Camera-type eye (tissue), 1 donor: Measurements from ENCODE around the gene TTLL3. TPM values are rescaled to one million over a fixed set of nuclear protein-coding genes. Genes with fewer than 3 reads are reported as not detected.

ENCODE experiments used
- total RNA-seq: library from RNA; depleted of rRNA; stranded (reverse); fragments of >200 nt; gene quantifications from one replicate; pipeline ENCODE4 v1.2.3, GENCODE V29; 2014

Gene TTLL3, protein sequence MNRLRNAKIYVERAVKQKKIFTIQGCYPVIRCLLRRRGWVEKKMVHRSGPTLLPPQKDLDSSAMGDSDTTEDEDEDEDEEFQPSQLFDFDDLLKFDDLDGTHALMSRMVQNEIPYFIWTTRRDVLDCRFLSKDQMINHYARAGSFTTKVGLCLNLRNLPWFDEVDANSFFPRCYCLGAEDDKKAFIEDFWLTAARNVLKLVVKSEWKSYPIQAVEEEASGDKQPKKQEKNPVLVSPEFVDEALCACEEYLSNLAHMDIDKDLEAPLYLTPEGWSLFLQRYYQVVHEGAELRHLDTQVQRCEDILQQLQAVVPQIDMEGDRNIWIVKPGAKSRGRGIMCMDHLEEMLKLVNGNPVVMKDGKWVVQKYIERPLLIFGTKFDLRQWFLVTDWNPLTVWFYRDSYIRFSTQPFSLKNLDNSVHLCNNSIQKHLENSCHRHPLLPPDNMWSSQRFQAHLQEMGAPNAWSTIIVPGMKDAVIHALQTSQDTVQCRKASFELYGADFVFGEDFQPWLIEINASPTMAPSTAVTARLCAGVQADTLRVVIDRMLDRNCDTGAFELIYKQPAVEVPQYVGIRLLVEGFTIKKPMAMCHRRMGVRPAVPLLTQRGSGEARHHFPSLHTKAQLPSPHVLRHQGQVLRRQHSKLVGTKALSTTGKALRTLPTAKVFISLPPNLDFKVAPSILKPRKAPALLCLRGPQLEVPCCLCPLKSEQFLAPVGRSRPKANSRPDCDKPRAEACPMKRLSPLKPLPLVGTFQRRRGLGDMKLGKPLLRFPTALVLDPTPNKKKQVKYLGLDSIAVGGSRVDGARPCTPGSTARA
- 115 TPM for total RNA-seq

DNA sequence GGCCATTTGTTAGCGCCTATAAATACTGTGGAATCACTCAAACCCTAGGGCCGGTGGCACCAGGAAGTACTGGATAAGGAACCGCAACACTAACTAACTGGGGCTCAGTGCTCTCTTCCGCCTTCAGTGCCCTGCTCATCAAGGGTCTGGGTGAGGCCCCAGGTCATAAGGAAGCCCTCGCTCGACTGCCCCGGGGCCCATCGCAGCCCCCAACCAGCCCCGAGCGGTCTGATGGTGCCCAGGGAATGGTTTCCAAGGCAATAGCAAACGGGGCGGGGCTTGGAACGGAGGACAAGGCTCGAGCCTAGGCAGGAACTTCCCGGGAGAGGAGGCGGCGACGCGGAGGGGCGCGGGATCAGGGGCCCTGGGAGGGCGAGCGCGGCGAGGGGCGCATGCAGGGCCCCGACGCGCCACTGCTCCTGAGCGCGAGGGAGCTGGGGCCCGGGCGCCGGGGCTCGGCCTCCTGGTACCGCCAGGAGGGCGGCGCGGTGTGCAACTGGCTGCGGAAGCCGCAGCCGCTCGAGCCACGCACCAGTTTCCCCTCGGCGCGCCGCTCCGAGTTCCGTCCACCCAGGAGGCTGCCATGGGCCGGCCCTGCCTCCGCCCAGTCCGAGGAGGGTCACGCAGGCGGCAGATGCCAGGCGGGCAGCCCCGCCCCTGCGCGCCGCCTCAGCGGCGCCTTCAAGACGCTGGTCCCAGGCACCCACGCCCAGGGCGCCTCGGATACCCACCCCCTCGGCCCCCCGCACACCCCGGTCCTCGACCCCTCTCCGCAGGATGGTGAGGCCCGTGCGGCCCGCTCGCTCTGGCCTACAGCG is at the start of gene TTLL3:
TTLL3 (plus strand) TSS at position 648 of the 818 bp plus-strand sequence. CDS start 400 bp downstream, outside the sequence.

DNA sequence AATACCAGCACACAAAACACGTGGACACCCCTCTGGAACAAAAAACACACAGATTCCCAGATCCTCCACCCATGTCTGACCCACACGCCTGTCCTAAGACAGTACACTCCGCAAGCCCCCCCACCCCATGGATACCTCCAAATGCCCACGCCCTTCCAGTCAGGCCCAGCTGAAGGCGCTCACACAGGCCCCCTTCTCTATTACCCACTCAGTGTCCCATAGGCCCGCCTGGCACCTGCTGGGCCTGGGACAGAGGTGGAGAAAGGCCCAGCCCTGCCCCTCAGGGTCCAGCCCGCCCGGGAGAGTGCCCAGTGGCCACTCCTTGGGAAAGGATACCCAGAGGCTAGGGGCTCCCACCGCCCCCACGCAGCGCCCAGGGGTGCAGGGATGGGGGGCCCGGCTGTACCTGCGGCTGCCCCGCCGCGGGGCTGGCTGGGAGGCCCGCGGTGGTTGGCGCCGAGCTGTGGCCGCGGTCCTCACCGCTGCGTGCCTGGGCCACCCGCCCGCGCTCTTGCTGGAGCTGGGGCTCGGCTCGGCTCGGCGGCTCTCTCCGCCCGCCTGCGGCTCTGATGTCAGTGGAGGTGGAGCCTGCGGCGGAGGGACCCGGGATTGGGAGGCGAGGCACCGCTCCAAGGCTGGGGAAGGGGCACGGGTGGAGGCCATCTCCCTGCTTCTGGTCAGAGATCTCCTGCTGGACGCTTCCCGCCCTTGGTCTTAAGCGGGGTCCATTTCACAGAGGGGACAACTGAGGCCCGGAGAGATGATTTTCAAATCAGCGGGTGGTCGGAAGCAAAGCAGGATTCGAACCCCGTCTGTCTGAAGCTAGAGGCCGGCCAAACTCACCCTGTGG is 40.4 kb upstream of the TTLL3 start, which contains the start of gene CAMK1:
CAMK1 (minus strand) TSS at position 522 of the 850 bp plus-strand sequence. CDS start 2,198 bp downstream, outside the sequence.

DNA sequence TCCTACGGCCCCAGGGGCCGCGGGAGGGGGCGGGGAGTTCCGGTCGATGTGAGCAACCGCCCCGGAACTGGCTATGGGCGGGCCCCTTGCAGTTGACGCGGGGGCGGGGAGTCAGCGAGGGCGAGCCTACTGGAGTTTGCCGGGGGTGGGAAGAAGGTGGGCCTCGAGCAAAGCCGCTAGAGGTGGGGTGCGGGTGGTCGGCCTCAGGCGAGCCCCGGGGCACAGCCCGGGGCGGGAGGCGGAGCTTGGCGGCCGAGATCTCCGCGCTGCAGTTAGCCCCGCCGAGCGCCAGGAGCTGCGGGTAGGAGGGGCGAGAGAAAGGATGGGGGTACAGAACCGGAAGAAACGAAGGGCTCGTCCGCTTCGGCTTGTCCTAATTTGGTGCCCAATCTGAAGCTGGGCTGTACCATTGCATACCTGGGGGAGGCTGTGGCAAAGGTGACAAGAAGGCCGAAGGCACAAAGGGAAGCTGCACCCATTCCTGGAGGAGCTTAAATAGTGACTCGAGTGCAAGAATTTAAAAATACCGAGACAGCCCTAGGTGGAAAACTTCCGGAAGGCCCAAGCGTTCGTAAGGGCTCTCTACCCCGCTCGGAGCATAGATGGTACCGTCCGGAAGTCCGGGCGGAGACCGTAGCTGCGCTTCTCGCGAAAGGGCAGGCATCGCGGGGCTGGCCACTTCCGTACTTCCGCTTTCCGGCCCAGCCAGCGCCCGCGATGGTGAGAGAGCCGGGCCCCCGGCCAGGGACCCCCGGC is 17.5 kb upstream of the TTLL3 start, which contains the start of the genes ARPC4 and TADA3:
ARPC4 (plus strand) TSS at position 678 of the 756 bp plus-strand sequence; CDS start at position 718, 40 bp downstream.
TADA3 (minus strand) TSS at position 69 of the 756 bp plus-strand sequence. CDS start 1,007 bp downstream, outside the sequence.

DNA sequence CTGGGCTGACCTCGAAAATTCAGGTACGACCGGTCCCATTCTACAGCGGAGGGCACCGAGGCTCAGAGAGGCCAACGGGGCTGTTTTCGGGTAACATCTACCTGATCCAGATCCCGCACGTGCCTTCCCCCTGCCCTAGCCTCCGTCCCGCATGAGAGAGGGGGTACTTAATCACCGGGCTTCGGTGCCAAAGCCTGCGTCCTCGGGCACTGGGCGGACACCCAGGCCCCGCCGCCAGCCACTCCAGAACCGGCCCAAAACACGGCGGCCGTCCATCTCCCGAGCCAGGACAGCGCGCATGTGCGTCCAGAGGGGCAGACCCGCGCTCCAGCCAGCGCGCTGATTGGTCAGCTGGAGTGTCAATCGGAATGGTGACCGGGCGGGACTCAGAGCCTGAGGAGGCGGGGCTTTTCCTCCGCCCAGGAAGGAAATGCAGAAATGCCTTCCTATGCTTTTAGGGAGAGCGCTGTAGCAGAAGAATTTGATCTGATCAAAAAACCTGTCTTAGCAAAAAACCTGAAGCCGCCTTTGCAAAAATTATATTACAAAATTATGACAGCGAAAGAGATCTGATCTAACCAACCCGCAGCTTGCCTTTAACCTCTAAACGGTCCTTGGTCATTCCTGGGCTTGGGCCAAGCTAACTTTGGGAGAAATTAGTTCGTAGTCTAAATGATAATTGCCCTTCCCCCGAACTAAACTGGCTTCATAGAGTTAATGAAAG is 33.8 kb downstream of the TTLL3 start, which contains the start of gene RPUSD3:
RPUSD3 (minus strand) TSS at position 294 of the 724 bp plus-strand sequence; CDS start at position 276, 18 bp downstream.

DNA sequence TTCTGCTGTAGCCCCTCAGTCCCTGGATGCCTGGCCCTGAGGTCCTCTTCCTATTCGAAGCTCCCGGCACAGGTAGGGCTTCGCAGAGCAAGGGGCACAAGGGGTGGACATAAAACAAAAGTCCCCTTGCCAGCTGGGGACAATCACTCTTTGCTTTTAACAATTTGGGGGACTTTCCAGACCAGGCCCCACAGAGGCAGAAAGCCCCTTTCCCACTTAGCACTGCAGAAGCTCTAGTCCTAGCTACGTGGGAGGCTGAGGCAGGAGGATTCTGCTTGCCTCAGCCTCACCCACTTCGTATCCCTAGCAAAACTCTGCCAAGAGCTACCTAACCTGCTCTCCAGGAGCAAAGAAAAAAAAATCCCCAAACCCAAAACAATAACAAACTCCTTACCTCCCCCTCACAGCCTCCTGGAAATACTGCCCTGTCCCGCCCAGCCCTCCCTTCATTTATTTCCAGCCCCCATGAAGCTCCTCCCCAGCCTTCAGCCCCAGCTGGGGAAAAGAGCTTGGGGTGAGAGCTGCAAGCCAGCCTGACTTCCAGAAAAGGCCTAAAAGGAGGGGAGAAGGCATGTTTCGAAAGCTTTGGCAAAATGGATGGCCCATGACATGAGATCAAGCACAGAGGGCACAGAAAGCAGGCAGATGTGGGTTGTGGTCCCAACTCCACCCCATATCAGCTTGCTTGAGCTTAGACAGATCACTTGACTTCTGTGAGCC is 69.9 kb downstream of the TTLL3 start, which contains the start of gene CIDEC:
CIDEC (minus strand) TSS at position 424 of the 720 bp plus-strand sequence. CDS start 1,767 bp downstream, outside the sequence.

Other genes starting within 250 kb of the TTLL3 start
- 32.8 TPM for gene MTMR14, start 160.8 kb upstream of the TTLL3 start, total RNA-seq
- gene CPNE9, start 106.4 kb upstream of the TTLL3 start, total RNA-seq: 3.8 TPM
- 26.8 TPM for gene BRPF1, start 78.5 kb upstream of the TTLL3 start, total RNA-seq
- gene OGG1, start 60.3 kb upstream of the TTLL3 start, total RNA-seq: 35.8 TPM
- 20.4 TPM for gene CAMK1, start 40.3 kb upstream of the TTLL3 start, total RNA-seq
- 44.0 TPM for gene TADA3, start 17.8 kb upstream of the TTLL3 start, total RNA-seq
- 72.3 TPM for gene ARPC4, start 17.2 kb upstream of the TTLL3 start, total RNA-seq
- gene RPUSD3, start 33.7 kb downstream of the TTLL3 start, total RNA-seq: 29.3 TPM
- gene CIDEC, start 70.0 kb downstream of the TTLL3 start, total RNA-seq: not detected
- 27.4 TPM for gene JAGN1, start 80.3 kb downstream of the TTLL3 start, total RNA-seq
- 0.71 TPM for gene IL17RE, start 92.6 kb downstream of the TTLL3 start, total RNA-seq
- gene IL17RC, start 106.8 kb downstream of the TTLL3 start, total RNA-seq: 28.1 TPM
- 51.0 TPM for gene CRELD1, start 123.6 kb downstream of the TTLL3 start, total RNA-seq
- gene PRRT3, start 142.1 kb downstream of the TTLL3 start, total RNA-seq: 2.9 TPM
- 48.7 TPM for gene EMC3, start 176.6 kb downstream of the TTLL3 start, total RNA-seq
- gene FANCD2, start 216.2 kb downstream of the TTLL3 start, total RNA-seq: 11.7 TPM